ENCODE measurements around the gene ARHGEF25. TPM values are rescaled to one million over a fixed set of nuclear protein-coding genes. Genes with fewer than 3 reads are reported as not detected.

Gene ARHGEF25
- total RNA-seq, 1 experiment from 2014 or later, result 5.2 TPM

- H3K9me3 ChIP-seq, result no peaks in the 10 kb centered on the region
- ChIA-PET POLR2A (no interaction called here), CTCF (interaction anchor here (1.0 to 2.3 kb wide), 6 partner anchors 9 to 144 kb away, joined by 3 to 16 read pairs (median 9); no protein-coding TSS in a partner anchor)
- Mint-ChIP-seq H3K4me3 (ENCODE audit: unreplicated experiment) (no peak overlapping the region), H3K27me3 (ENCODE audit: insufficient read depth, unreplicated experiment) (peaks cover 4% of the 10 kb centered on the region), H3K36me3 (ENCODE audit: insufficient read depth, unreplicated experiment) (no peaks in the 10 kb centered on the region), H3K9me3 (ENCODE audit: unreplicated experiment) (no peaks in the 10 kb centered on the region), H3K27ac (ENCODE audit: unreplicated experiment) (no peak overlapping the region), H3K4me1 (ENCODE audit: low read depth, unreplicated experiment) (peaks cover 16% of the 10 kb centered on the region)
- H3K36me3 ChIP-seq (ENCODE audit: control insufficient read depth, insufficient read depth, low read length), result no peaks in the 10 kb centered on the region
- intact Hi-C loops (cut with micrococcal nuclease; ENCODE audit: unreplicated experiment), result loop anchor here (5.0 kb wide), 1 partner anchor 110 kb away; the partner anchor contains the start of gene OS9
- peaks cover 13% of the 10 kb centered on the region for H3K4me1 ChIP-seq
- TF ChIP-seq CTCF (IDR thresholded peaks at IDR 0.05; ENCODE audit: insufficient read depth in 1 of 2, low read depth in 1 of 2, low read length in 1 of 2, severe bottlenecking in 1 of 2, unreplicated experiment in 1 of 2), result no peak
- no peaks in the 10 kb centered on the region for H3K27me3 ChIP-seq (replicated peaks; ENCODE audit: control insufficient read depth, insufficient read depth, low read length)
- DNase-seq, result no peak
- no TSS peak for BruUV-seq (replicated peaks)
- no peak overlapping the region for H3K4me3 ChIP-seq (ENCODE audit: low read depth, low read length)
Measured at GRCh38 chr12:57582440-57582839, 28.8 kb upstream of the ARHGEF25 start.

- no peaks in the 10 kb centered on the region for H3K9me3 Mint-ChIP-seq (ENCODE audit: unreplicated experiment)
- peak; percentile 80 to 83 for DNase-seq
- no peaks in the 10 kb centered on the region for H3K27me3 ChIP-seq (replicated peaks; ENCODE audit: control insufficient read depth, insufficient read depth, low read length)
Measured at GRCh38 chr12:57583008-57583831, 28.0 kb upstream of the ARHGEF25 start.

More at GRCh38 chr12:57583008-57583831, 28.0 kb upstream of the ARHGEF25 start:
- intact Hi-C loops (cut with micrococcal nuclease; ENCODE audit: unreplicated experiment), result loop anchor here (1.0 to 5.0 kb wide), 4 partner anchors 8 to 153 kb away; partner anchors contain the start of genes OS9 and PIP4K2C
- Histone ChIP-seq H3K9me3 (no peaks in the 10 kb centered on the region), H3K4me3 (ENCODE audit: low read depth, low read length) (no peak overlapping the region), H3K36me3 (ENCODE audit: control insufficient read depth, insufficient read depth, low read length) (no peaks in the 10 kb centered on the region), H3K4me1 (peaks cover 13% of the 10 kb centered on the region)
- ChIA-PET POLR2A (interaction anchor here (0.6 kb wide), 1 partner anchor 1489 kb away, joined by 5 read pairs; no protein-coding TSS in a partner anchor), CTCF (interaction anchor here (0.6 to 2.3 kb wide), 26 partner anchors 8 to 358 kb away, joined by 3 to 20 read pairs (median 4); partner anchors contain the start of genes ARHGEF25, ATP23, B4GALNT1 and OS9)
- TF ChIP-seq CTCF (IDR thresholded peaks at IDR 0.05; ENCODE audit: insufficient read depth in 1 of 2, low read depth in 1 of 2, low read length in 1 of 2, severe bottlenecking in 1 of 2, unreplicated experiment in 1 of 2), result peak; percentile 94 to 96
- Mint-ChIP-seq H3K4me1 (ENCODE audit: low read depth, unreplicated experiment) (peaks cover 16% of the 10 kb centered on the region), H3K27ac (ENCODE audit: unreplicated experiment) (no peak overlapping the region), H3K27me3 (ENCODE audit: insufficient read depth, unreplicated experiment) (peaks cover 4% of the 10 kb centered on the region), H3K36me3 (ENCODE audit: insufficient read depth, unreplicated experiment) (no peaks in the 10 kb centered on the region), H3K4me3 (ENCODE audit: unreplicated experiment) (no peak overlapping the region)
- BruUV-seq (replicated peaks), result no TSS peak

All from Caco-2 (cell line).